ENCODE measurements around the gene LSM12. TPM values are rescaled to one million over a fixed set of nuclear protein-coding genes. Genes with fewer than 3 reads are reported as not detected.

LSM12 gene
- 83.8 and 85.9 TPM in 2 replicates for total RNA-seq

DNA sequence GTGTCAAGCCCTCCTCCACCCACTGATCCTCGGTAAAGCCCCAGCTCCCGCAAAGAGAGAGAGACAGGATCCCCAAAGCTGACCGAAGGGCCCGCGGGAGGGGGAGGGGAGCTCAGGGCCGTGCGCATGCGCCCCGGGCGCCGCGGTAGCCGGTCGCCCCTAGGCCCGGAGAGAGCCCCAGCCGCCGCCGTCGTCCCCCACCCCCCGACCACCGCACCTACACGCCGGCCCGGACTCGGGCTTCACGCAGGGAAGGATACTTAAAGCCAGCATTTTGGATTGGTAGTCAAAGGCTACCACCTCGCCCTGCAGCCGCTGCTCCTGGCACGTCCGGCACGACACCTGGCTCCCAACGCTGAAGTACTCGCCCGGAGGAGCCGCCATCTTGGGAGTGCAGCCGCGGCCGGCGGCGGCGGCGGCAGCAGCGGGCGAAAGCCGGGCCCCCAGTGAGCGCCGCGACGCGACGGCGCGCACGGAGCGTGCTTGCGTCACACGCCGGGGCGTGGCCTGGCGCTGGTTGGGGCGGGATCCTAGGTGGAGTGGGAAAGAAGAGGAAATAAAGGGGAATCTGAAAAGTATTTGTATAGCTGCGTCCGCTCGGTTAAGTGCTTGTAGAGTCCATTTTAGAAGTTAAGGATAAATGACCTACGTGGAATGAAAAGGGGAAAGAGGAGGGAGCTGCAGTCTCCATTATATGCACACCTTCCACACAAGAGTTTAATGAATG, at the start of gene LSM12:
LSM12 (minus strand) TSS at position 468 of the 727 bp plus-strand sequence; CDS start at position 384, 84 bp downstream.

GRCh38 chr17:44070455-44071197, 4.2 kb upstream of the LSM12 start, which contains the start of gene G6PC3:
TSS of gene G6PC3 (plus strand) at chr17:44070735. CDS start at chr17:44070966, 231 bp downstream.

GRCh38 chr17:44014437-44015172, 51.9 kb downstream of the LSM12 start, which contains the start of gene TMEM101:
TSS of gene TMEM101 (minus strand) at chr17:44014963. CDS start at chr17:44014952, 11 bp downstream.

DNA sequence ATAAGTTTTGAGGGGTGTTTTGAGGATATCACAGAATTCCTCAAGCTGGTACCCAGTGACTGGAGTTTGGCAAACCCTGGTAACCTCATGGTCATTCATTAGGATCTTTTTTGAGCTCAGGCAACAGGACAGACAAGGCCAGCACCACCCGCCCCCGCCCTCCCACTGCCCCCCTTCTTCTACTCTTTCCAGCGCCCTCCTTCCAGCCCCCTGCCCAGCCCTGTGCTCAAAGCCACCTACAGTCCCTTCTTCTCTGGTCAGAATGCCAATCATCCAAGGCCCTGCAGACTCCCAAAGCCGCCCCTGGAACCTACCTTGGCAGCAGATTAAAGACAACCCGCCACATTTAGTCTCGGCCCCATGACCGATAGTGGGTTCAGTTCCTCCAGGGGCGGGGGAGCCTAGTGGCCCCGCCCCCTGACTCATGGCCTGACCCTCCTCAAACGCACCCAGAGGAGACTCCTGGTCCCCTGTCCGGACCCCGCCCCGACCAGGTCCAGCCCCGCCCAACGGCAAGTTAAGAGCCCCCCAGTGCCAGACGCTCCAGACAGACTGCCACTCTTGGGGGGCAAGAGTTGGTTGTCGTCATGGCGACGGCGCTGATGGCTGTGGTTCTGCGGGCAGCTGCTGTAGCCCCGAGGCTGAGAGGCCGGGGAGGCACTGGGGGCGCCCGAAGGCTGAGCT, 62.3 kb downstream of the LSM12 start, which contains the start of gene NAGS:
NAGS (plus strand) TSS at position 546 of the 684 bp plus-strand sequence; CDS start at position 588, 42 bp downstream.

Small RNA genes lying within 50 kb of the gene (small RNA-seq; reads per million reads assigned to genes)
- gene RF00012, result not detected

Other genes with a start within 250 kb of the LSM12 start
- gene MPP3, start 233.5 kb downstream of the LSM12 start, total RNA-seq, result 5.9 and 8.2 TPM in 2 replicates
- under 0.01 TPM in 1 of 2 replicates, not detected in the other for gene CD300LG, start 219.5 kb downstream of the LSM12 start, total RNA-seq
- gene MPP2, start 159.1 kb downstream of the LSM12 start, total RNA-seq, result 0.33 and 0.38 TPM in 2 replicates
- gene PPY, start 124.2 kb downstream of the LSM12 start, total RNA-seq, result not detected in 2 replicates
- 0.33 TPM in 1 of 2 replicates, not detected in the other for gene PYY, start 112.7 kb downstream of the LSM12 start, total RNA-seq
- gene NAGS, start 62.0 kb downstream of the LSM12 start, total RNA-seq, result 6.9 and 11.7 TPM in 2 replicates
- gene TMEM101, start 51.7 kb downstream of the LSM12 start, total RNA-seq, result 33.1 and 50.0 TPM in 2 replicates
- 32.7 and 34.8 TPM in 2 replicates for gene G6PC3, start 4.1 kb upstream of the LSM12 start, total RNA-seq
- 25.4 and 44.1 TPM in 2 replicates for gene HDAC5, start 57.0 kb upstream of the LSM12 start, total RNA-seq
- gene HROB, start 75.3 kb upstream of the LSM12 start, total RNA-seq, result 2.3 and 4.2 TPM in 2 replicates
- not detected in 2 replicates for gene ASB16, start 104.0 kb upstream of the LSM12 start, total RNA-seq
- gene TMUB2, start 120.3 kb upstream of the LSM12 start, total RNA-seq, result 28.8 and 29.4 TPM in 2 replicates
- gene ATXN7L3, start 133.2 kb upstream of the LSM12 start, total RNA-seq, result 53.0 and 55.2 TPM in 2 replicates
- gene UBTF, start 153.0 kb upstream of the LSM12 start, total RNA-seq, result 56.8 and 59.8 TPM in 2 replicates
- gene SLC4A1, start 201.5 kb upstream of the LSM12 start, total RNA-seq, result not detected in 2 replicates
- gene RUNDC3A, start 241.9 kb upstream of the LSM12 start, total RNA-seq, result 0.33 TPM in 1 of 2 replicates, not detected in the other

Data from vein endothelial cell (primary cell).